ENCODE data around the gene UBL7.

DNA sequence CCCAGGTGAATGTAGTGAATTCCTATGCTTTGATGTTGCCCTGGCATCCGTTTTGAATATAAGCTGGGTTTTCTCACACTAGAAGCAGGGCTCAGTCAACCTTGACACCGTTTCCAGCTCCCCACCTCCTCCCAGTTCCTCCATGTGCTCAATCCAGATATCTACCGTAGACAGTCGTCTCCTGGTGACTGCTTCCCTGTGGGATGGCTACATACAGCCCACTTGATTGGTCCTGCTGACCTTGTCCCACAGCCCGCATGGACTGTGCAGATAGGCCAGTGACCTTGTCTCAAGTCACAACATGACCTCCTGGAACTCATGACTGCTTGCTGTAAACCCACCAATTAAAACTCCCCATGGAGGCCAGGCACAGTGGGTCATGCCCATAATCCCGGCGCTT lies 35.3 kb downstream of the UBL7 start:
- TF ChIP-seq, protein P1, sequence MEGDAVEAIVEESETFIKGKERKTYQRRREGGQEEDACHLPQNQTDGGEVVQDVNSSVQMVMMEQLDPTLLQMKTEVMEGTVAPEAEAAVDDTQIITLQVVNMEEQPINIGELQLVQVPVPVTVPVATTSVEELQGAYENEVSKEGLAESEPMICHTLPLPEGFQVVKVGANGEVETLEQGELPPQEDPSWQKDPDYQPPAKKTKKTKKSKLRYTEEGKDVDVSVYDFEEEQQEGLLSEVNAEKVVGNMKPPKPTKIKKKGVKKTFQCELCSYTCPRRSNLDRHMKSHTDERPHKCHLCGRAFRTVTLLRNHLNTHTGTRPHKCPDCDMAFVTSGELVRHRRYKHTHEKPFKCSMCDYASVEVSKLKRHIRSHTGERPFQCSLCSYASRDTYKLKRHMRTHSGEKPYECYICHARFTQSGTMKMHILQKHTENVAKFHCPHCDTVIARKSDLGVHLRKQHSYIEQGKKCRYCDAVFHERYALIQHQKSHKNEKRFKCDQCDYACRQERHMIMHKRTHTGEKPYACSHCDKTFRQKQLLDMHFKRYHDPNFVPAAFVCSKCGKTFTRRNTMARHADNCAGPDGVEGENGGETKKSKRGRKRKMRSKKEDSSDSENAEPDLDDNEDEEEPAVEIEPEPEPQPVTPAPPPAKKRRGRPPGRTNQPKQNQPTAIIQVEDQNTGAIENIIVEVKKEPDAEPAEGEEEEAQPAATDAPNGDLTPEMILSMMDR (IDR thresholded peaks at IDR 0.05): no peak
- TF ChIP-seq POLR2A (IDR thresholded peaks at IDR 0.05): no peak

All from gastroesophageal sphincter (tissue), 3 donors.